ENCODE data around the gene SLC39A3. TPM values are rescaled to one million over a fixed set of nuclear protein-coding genes. Genes with fewer than 3 reads are reported as not detected.

SLC39A3 gene
- total RNA-seq, 4 donors from 2014 or later, result 20.2 to 27.0 (median 21.6) TPM

- no peak for TF ChIP-seq POLR2A (IDR thresholded peaks at IDR 0.05)
- TF ChIP-seq, protein P1, sequence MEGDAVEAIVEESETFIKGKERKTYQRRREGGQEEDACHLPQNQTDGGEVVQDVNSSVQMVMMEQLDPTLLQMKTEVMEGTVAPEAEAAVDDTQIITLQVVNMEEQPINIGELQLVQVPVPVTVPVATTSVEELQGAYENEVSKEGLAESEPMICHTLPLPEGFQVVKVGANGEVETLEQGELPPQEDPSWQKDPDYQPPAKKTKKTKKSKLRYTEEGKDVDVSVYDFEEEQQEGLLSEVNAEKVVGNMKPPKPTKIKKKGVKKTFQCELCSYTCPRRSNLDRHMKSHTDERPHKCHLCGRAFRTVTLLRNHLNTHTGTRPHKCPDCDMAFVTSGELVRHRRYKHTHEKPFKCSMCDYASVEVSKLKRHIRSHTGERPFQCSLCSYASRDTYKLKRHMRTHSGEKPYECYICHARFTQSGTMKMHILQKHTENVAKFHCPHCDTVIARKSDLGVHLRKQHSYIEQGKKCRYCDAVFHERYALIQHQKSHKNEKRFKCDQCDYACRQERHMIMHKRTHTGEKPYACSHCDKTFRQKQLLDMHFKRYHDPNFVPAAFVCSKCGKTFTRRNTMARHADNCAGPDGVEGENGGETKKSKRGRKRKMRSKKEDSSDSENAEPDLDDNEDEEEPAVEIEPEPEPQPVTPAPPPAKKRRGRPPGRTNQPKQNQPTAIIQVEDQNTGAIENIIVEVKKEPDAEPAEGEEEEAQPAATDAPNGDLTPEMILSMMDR (IDR thresholded peaks at IDR 0.05), result no peak
- intact Hi-C loops (cut with DNase I; ENCODE audit: low total_unique reads), result no loop called here
- no peak overlapping the region for H3K4me3 ChIP-seq (ENCODE audit: low read depth, poor library complexity, severe bottlenecking)
- WGBS, 2 donors, result 52 to 68% methylated on average over 7 of the region's 7 CpGs
- DNase-seq (ENCODE audit: low spot score in 2 of 2), result no peak
Observed at GRCh38 chr19:2724148-2724557, 15.7 kb downstream of the SLC39A3 start.

GRCh38 chr19:2723747-2724146 lies 16.1 kb downstream of the SLC39A3 start:
- H3K4me3 ChIP-seq (ENCODE audit: low read depth, poor library complexity, severe bottlenecking), result no peak overlapping the region
- WGBS, 2 donors, result 75 to 79% methylated on average over 14 of the region's 14 CpGs
- DNase-seq (ENCODE audit: low spot score in 2 of 2), result no peak
- intact Hi-C loops (cut with DNase I; ENCODE audit: low total_unique reads), result no loop called here
- no peak for TF ChIP-seq POLR2A (IDR thresholded peaks at IDR 0.05)
- TF ChIP-seq, protein P1 (IDR thresholded peaks at IDR 0.05), result no peak

GRCh38 chr19:2723345-2723715 lies 16.5 kb downstream of the SLC39A3 start:
- intact Hi-C loops (cut with DNase I; ENCODE audit: low total_unique reads), result no loop called here
- H3K4me3 ChIP-seq (ENCODE audit: low read depth, poor library complexity, severe bottlenecking), result no peak overlapping the region
- no peak for DNase-seq (ENCODE audit: low spot score in 2 of 2)
- TF ChIP-seq, protein P1 (IDR thresholded peaks at IDR 0.05), result no peak
- no peak for TF ChIP-seq POLR2A (IDR thresholded peaks at IDR 0.05)
- 49 to 58% methylated on average over 12 to 13 of the region's 13 CpGs for WGBS, 2 donors

DNA sequence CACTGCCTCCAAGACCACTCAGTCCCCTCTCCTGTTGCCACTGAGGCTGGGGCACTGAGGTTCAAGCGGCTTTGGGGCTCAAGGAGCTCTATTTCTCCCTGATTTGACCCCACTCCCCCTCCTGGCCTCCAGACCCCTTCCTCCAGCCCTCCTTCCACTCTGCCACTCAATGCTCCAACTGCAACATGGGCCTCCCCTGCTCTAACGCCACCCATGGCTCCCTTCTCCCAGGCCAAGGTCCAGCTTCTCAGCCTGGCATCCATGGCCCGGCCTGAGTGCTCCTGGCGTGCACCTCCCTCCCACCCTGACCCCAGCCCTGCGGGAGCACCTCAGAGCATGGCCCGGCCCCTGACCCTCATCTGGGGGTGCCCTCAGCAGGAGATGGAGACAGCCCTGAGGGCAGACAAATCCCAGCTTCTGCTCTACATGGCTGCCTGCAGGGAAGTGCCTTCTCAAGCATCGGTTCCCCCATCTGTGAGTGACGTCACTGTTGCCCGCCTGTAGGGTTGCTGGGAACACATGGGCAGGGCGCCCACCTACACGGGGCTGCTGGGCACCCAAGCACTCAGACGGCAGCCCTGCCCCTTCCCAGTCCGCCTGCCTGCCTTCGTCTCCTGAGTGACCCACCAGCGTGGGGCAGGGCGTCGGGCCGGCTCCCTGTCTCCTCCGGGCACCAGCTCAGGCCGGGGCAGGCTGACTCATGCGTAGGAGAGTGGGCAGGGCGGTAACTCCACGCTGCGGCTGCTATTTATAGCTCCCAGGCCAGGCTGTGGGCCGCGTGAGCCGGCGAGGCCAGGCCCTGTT lies 17.1 kb downstream of the SLC39A3 start:
- H3K4me3 ChIP-seq (ENCODE audit: low read depth, poor library complexity, severe bottlenecking), result no peak overlapping the region
- intact Hi-C loops (cut with DNase I; ENCODE audit: low total_unique reads), result no loop called here
- DNase-seq (ENCODE audit: low spot score in 2 of 2), result no peak
- TF ChIP-seq POLR2A (IDR thresholded peaks at IDR 0.05), result no peak
- TF ChIP-seq, protein P1 (IDR thresholded peaks at IDR 0.05), result no peak
- 31 to 52% methylated on average over 10 to 25 of the region's 28 CpGs for WGBS, 2 donors

- intact Hi-C loops (cut with DNase I; ENCODE audit: low total_unique reads), result no loop called here
Observed at GRCh38 chr19:2721570-2722540, 18.0 kb downstream of the SLC39A3 start.

More at GRCh38 chr19:2721570-2722540, 18.0 kb downstream of the SLC39A3 start:
- WGBS, 2 donors, result 38 to 43% methylated on average over 32 to 35 of the region's 39 CpGs
- no peak overlapping the region for H3K4me3 ChIP-seq (ENCODE audit: low read depth, poor library complexity, severe bottlenecking)
- DNase-seq (ENCODE audit: low spot score in 2 of 2), result no peak
- TF ChIP-seq POLR2A (IDR thresholded peaks at IDR 0.05), result no peak
- TF ChIP-seq, protein P1 (IDR thresholded peaks at IDR 0.05), result no peak
